Esophagus muscularis mucosa (tissue), 4 donors: ENCODE results near the gene FILIP1L.

Experiments
- CTCF ChIP-seq, 3 experiments: fragments of 200-600 bp in 2 of 3; fragments of 450-650 bp in 1 of 3; sonication (generic) in 2 of 3; IDR thresholded peaks; one replicate each; pipeline ENCODE4 v1.5.1; 2017 to 2019; ENCODE audit warnings: antibody characterized with exemption in 3 of 3, mild to moderate bottlenecking in 2 of 3, moderate library complexity in 1 of 3
- EP300 ChIP-seq: sonication (generic); formaldehyde crosslinking; IDR thresholded peaks from one replicate; pipeline ENCODE4 v1.6.1; 2017; ENCODE audit warnings: antibody characterized with exemption
- POLR2A ChIP-seq: fragments of 450-650 bp; IDR thresholded peaks from one replicate; pipeline ENCODE4 v1.6.1; 2017; ENCODE audit warnings: antibody characterized with exemption, moderate library complexity, mild to moderate bottlenecking, low read depth
- POLR2AphosphoS5 ChIP-seq, 2 donors: sonication (generic); formaldehyde crosslinking; IDR thresholded peaks; one replicate each; pipeline ENCODE4 v1.6.1; 2017; ENCODE audit warnings: antibody characterized with exemption in 2 of 2

- TF ChIP-seq POLR2AphosphoS5 (IDR thresholded peaks at IDR 0.05), result no peak
- TF ChIP-seq CTCF (IDR thresholded peaks at IDR 0.05), result no peak
- TF ChIP-seq POLR2A, result no peak
- no peak for TF ChIP-seq EP300
Observed at GRCh38 chr3:100082714-100083113, 31.6 kb downstream of the FILIP1L start.
